Fibroblast of upper back skin (primary cell): ENCODE measurements around the gene EFNA1.
"Not testable (repeated sequence)": the region's sequence is repeated elsewhere in the genome, so short reads cannot be mapped to it uniquely, and the experiment has no call there.

Experiments
- DNase-seq: peaks from one replicate; pipeline ENCODE4 v3.0.0-alpha.2; 2013

Gene EFNA1

GRCh38 chr1:155125511-155125945 is 2.1 kb upstream of the EFNA1 start:
- no peak for DNase-seq

DNA sequence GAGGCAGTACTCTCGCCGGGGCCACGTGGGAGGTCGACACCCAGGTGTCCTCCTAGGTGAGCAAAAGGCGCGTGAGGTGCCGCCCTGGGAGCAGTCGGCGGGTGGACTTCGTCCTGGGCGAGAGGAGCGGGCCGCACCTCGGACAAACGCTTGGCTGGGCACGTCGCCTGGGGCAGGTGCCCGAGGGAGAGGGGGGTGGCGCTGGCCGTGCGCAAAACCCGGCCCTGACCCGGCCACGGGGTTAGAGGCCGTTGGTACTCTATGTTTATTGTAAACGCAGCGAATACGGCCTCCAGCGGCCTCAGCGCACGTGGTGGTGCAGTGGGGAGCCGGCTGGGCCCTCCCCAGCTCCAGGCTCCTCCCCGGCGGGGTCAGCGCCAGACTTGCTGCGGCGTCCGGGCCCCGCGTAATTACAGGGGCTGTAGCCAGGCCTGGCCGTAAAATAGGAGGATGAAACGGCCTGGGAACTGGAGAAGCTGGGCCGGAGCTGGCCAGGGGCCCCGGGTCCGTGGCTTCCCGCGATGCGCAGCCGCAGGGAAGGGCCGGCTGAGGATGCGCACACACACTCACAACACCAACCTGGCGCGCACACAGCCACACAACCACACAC is 1.6 kb upstream of the EFNA1 start:
- DNase-seq: no peak

DNA sequence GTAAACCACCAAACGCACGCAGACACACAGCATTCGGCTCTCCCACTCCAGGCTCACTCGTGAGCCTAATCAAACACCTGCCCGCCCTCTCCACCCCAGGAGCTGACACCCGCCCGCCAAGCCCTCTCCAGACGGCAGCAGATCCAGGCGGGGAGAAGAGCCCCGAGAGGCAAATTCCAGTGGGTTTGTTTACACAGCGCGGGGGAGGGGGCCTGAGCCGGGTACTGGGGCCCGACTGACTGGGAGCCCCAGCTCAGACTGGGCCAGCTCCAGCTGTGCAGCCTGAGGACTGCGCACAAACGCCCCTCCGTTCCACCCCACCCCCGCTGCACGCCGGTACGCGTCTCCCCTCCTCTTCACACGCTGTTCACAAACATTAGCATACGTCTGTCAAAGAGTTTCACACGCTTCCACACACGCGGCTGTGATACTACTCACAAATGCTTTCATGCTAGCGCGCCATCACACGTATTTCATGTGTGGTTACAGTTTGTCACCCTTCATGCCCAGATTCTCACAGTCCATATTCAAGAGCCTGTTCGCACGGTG is 1.0 kb upstream of the EFNA1 start:
- no peak for DNase-seq

DNA sequence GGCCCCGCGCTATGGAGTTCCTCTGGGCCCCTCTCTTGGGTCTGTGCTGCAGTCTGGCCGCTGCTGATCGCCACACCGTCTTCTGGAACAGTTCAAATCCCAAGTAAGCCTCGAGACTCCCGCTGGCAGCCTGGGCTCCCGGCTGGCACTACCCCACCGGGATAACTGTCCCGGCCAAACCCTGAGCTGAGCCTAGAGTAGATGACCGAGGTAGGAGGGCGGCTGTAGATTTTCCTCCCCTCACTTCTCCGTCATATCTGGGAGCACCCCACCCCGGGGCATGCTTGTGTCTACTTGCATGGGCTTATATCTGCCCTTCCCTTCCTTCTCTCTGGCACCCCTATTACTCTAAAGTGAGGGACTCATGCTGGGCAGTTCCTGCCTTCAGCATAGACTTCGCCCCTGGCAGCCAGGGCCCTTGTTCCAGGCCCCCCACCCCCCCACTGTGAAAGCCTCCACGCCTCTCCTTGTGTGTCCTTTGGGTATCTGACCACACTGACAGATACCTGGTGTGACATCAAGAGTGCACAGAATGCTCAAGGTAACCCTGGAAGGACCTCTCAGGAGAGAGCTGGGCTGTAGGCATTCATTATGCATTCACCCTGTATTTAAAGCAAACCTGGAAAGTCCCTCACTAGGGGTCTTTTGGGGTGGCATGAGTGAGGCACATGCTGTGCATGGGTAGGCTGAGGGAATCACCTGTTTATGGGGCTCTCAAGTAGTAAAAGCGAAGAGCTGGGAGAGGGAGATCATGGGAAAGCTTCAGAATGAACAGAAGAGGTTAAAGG is 485 bp downstream of the EFNA1 start:
- no peak for DNase-seq

DNA sequence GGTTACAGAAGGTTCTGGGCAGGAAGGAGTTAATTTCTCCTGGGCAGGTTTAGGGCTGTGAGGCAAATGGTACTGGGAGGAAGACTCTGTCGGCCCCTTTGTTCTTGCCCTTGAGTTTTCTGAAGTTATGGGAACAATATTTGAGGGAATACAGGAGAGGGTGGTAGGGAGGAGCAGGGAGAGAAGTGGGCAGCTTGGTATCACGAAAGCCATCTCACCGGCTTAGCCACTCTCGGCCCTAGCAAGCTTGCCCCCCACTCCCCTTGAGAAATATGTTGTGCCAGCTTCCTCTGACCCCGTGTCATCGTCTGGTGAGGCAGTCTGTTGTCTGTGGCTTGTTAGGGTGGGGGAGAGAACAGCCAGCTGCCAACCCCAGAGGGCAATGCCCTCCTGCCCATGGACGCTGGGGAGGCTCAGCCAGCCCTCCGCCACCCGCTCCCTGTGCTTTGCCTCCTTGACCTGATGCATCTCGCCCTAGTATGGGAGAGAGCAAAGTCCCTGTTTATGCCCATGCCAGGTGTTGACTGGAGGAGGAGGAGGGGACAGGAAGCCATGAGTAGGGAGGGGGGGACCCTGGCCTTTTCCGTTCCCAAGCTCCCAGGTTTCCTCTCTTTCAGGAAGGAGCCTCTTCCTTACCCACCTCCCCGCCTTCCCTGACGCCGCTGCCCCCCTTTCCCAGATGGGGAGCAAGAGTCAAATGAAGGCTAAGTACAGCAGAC is 1.2 kb downstream of the EFNA1 start:
- no peak for DNase-seq

- no peak for DNase-seq
Observed at GRCh38 chr1:155130272-155131006, 2.8 kb downstream of the EFNA1 start.

- DNase-seq: no peak
Observed at GRCh38 chr1:155131285-155131684, 3.6 kb downstream of the EFNA1 start.

- no peak for DNase-seq
Observed at GRCh38 chr1:155131856-155132255, 4.2 kb downstream of the EFNA1 start.

DNA sequence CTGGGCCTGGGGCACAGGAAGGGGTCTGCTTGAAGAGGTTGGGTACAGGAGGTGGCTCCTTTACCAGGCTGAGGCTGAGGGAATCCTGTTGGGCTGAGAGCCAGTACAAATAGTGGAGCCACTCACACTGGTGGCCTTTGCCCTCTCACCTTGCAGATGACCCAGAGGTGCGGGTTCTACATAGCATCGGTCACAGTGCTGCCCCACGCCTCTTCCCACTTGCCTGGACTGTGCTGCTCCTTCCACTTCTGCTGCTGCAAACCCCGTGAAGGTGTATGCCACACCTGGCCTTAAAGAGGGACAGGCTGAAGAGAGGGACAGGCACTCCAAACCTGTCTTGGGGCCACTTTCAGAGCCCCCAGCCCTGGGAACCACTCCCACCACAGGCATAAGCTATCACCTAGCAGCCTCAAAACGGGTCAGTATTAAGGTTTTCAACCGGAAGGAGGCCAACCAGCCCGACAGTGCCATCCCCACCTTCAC is 6.2 kb downstream of the EFNA1 start:
- no peak for DNase-seq

DNA sequence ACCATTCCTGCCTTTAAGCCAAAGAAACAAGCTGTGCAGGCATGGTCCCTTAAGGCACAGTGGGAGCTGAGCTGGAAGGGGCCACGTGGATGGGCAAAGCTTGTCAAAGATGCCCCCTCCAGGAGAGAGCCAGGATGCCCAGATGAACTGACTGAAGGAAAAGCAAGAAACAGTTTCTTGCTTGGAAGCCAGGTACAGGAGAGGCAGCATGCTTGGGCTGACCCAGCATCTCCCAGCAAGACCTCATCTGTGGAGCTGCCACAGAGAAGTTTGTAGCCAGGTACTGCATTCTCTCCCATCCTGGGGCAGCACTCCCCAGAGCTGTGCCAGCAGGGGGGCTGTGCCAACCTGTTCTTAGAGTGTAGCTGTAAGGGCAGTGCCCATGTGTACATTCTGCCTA is 6.6 kb downstream of the EFNA1 start:
- no peak for DNase-seq

- peak; percentile 92 for DNase-seq
Observed at GRCh38 chr1:155134880-155135414, 7.3 kb downstream of the EFNA1 start.

- peak; percentile 93 for DNase-seq
Observed at GRCh38 chr1:155135415-155136028, 7.8 kb downstream of the EFNA1 start, which contains the start of gene SLC50A1. Gene SLC50A1 (plus strand): TSS chr1:155135852. CDS start chr1:155135912, 60 bp downstream.

DNA sequence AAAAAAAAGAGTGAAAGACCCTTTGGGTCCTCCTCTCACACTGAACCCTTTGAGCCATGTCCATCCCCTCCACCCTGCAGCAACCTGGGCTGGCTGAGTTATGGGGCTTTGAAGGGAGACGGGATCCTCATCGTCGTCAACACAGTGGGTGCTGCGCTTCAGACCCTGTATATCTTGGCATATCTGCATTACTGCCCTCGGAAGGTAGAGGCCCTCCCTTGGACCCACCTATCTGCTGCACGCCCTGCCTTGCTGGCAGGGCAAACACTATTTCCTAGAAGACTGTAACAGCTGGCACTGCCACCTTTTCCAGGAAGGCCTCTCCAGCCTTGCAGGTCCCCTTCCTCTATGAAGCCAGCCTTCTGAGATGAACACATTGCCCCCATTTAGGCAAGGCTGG is 9.1 kb downstream of the EFNA1 start:
- no peak for DNase-seq

- no peak for DNase-seq
Observed at GRCh38 chr1:155137154-155137949, 9.7 kb downstream of the EFNA1 start.

- peak; percentile 73 for DNase-seq
Observed at GRCh38 chr1:155139895-155140629, 12.4 kb downstream of the EFNA1 start, which contains the start of gene DPM3. Gene DPM3 (minus strand): TSS chr1:155140531. CDS start chr1:155140240, 291 bp downstream.

DNA sequence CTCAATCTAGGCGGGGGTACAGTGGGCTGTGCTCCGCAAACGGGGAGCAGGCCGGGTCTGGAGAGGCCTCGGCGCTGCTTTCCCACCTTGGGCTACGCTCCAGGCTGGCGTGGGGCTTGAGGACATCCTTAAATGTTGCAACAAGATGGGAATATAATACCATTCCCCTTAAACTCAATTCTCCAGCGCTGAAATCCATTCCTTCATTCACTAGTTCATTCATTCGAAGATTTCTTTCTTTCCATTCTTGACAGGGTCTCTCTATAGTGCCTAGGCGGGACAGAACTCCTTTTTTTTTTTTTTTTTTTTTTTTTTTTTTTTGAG is 12.9 kb downstream of the EFNA1 start:
- DNase-seq: no peak

DNA sequence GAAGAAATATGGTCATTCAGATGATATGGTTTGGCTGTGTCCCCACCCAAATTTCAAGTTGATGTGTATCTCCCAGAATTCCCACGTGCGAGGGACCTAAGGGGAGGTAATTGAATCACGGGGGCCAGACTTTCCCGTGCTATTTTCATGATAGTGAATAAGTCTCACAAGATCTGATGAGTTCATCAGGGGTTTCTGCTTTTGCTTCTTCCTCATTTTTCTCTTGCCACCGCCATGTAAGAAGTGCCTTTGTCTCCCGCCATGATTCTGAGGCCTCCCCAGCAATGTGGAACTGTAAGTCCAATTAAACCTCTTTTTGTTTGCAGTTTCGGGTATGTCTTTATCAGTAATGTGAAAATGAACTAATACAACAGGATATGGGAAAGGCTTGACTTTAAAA is 14.1 kb downstream of the EFNA1 start:
- DNase-seq: no peak

DNA sequence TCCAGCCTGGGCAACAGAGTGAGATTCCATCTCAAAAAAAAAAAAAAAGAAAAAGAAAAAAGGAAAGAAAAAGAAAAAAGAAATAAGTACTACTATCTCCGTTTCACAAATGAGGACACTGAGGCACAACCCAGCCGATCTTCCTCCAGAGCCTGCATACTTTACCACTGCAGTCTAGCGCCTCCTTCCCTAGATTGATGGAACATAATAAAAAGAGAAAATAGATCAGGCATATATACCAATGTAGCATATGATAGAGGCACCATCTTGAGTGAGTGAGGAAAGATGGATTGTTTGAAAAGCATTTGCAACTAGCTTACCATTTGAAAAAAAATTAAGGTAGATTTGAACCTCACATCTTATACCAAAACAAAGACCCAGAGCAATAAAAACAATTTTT is 17.8 kb downstream of the EFNA1 start:
- no peak for DNase-seq

DNA sequence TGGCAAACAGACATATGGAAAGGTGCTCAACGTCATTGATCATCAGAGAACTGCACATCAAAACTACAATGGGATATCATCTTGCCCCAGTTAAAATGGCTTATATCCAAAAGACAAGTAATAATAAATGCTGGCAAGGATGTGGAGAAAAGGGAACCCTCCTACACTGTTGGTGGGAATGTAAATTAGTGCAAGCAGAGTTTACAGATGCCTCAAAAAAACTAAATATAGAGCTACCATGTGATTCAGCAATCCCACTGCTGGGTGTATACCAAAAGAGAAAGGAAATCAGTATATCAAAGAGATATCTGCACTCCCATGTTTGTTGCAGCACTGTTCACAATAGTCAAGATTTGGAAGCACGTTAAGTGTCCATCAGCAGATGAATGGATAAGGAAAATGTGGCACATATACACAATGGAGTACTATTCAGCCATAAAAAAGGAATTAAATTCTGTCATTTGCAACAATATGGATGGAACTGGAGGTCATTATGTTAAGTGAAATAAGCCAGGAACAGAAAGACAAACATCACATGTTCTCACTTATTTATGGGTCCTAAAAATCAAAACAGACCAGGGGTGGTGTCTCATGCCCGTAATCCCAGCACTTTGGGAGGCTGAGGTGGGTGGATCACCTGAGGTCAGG is 28.4 kb downstream of the EFNA1 start:
- not testable (repeated sequence) for DNase-seq

DNA sequence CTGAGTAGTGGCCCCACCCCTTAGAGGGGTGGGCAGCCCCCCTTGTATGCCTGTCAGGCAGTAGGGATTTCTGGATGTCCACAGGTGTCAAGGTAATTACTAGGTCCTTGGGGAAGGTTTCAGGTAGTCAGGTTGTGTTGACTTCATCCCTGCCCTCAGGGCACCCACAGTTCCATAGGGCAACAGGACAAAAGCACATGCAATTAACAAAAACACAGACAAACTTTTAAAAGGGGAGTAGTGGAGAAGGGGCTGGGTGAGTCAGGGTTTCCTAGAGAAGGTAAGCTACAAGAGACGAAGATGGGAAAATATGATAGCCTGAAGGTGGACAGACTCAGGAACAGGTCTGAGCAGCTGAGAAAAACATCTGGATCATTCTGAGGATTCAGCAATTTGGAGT is 31.3 kb downstream of the EFNA1 start:
- DNase-seq: no peak
